Astrocyte (in vitro differentiated cells and primary cell): Measurements from ENCODE around the gene ACACB.

Experiments
- EZH2 ChIP-seq: IDR thresholded peaks from 2 replicates; pipeline ENCODE4 v1.6.1; 2012; ENCODE audit warnings: mild to moderate bottlenecking, low read length, inconsistent platforms; ENCODE audit not compliant: insufficient read depth
- TF ChIP-seq, protein P1 (sequence below): IDR thresholded peaks from 2 replicates; pipeline ENCODE4 v1.5.1; 2011; ENCODE audit warnings: low read depth, mild to moderate bottlenecking, inconsistent platforms, low read length, moderate library complexity; ENCODE audit not compliant: insufficient read depth

- TF ChIP-seq, protein P1, sequence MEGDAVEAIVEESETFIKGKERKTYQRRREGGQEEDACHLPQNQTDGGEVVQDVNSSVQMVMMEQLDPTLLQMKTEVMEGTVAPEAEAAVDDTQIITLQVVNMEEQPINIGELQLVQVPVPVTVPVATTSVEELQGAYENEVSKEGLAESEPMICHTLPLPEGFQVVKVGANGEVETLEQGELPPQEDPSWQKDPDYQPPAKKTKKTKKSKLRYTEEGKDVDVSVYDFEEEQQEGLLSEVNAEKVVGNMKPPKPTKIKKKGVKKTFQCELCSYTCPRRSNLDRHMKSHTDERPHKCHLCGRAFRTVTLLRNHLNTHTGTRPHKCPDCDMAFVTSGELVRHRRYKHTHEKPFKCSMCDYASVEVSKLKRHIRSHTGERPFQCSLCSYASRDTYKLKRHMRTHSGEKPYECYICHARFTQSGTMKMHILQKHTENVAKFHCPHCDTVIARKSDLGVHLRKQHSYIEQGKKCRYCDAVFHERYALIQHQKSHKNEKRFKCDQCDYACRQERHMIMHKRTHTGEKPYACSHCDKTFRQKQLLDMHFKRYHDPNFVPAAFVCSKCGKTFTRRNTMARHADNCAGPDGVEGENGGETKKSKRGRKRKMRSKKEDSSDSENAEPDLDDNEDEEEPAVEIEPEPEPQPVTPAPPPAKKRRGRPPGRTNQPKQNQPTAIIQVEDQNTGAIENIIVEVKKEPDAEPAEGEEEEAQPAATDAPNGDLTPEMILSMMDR = no peak
- TF ChIP-seq EZH2 = no peak
These were observed 30.8 kb upstream of the ACACB start for GRCh38 chr12:109085590-109085989.
